ENCODE measurements around the gene MCTP2. TPM values are rescaled to one million over a fixed set of nuclear protein-coding genes. Genes with fewer than 3 reads are reported as not detected.
"Not testable (repeated sequence)": the region's sequence is repeated elsewhere in the genome, so short reads cannot be mapped to it uniquely, and the experiment has no call there.

Gene MCTP2
- total RNA-seq, 1 experiment from 2014 or later: 10.1 TPM

DNA sequence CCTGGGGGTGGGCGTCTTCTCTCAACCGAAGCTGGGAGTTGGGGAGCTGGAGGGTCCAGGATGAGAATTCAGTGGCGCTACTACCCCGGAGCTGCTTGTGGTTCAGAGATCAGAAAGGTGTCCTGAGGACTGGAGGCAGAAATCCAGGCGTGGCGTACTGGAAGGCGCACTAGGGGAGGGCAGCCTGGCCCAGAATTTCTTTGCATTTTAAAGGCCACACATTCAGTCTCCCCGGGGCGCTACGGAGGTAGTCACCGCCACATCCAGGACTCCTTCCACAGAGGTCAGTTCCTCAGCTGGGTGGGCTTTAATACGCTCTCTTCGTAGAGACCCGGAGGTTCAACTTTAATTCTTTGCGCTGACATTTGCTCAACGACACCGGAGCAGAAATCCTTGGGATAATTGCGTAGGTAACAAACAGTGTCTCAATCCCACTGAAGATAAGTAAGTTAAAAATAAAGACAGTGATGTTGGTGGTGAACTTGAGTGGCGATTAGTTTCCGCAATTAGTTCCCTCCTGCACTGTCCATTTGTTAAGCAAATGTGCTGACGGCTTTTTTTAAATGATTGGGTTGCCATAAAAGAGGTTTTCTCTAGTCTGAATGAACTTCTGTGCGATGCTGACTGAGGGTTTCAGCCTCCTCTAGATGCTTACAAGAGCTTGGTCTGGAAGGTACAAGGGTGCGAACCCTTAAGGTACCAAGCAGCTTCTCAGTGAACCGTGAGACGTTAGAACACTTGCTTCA is 535 bp downstream of the MCTP2 start:
- Histone ChIP-seq H3K36me3 (no peaks in the 10 kb centered on the region), H3K4me3 (peak overlapping the region; percentile 63), H3K9me3 (no peaks in the 10 kb centered on the region), H3K27me3 (no peaks in the 10 kb centered on the region)
- peak; percentile 25 for DNase-seq

DNA sequence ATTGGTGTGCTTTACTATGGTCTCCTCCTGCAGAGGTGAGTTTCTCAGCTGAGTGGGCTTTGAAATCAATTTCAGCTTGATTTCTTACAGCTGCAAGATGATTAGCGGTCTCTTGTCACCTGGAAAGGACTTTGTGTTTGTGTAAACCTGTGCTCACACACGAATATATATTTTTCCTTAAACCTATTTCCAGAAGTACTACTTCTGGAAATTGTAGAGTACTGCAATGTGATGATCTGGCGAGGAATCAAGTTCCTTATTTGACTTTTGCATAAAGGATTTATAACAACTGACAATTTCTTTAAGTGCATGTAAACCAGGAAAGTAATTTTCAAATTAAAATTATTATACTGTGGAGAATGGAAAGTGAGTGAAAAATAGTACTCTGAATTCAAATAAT is 2.1 kb downstream of the MCTP2 start:
- DNase-seq: no peak
- Histone ChIP-seq H3K4me3 (no peak overlapping the region), H3K9me3 (no peaks in the 10 kb centered on the region), H3K27me3 (no peaks in the 10 kb centered on the region), H3K36me3 (no peaks in the 10 kb centered on the region)

DNA sequence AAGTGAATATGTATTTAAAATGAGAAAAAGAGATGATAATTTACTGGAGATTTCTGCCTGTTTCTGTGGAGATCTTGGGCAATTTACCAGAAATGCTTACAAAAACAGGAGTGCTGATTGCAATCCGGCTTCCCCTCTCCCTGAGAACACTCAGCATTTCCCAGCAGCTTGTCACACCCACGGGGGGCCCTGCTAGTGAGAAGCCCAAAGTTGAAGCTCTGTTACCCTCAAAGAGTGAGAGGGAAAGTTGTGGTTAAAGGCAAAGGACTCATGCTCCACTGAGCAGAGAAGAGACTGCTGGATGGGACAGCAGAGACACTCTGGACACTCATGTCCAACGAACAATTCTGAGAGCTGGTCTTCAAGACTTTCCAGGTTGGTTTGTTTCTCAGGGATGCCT is 2.9 kb downstream of the MCTP2 start:
- DNase-seq: no peak
- no peak overlapping the region for H3K4me3 ChIP-seq
- no peaks in the 10 kb centered on the region for H3K9me3 ChIP-seq
- H3K36me3 ChIP-seq: no peaks in the 10 kb centered on the region
- no peaks in the 10 kb centered on the region for H3K27me3 ChIP-seq

DNA sequence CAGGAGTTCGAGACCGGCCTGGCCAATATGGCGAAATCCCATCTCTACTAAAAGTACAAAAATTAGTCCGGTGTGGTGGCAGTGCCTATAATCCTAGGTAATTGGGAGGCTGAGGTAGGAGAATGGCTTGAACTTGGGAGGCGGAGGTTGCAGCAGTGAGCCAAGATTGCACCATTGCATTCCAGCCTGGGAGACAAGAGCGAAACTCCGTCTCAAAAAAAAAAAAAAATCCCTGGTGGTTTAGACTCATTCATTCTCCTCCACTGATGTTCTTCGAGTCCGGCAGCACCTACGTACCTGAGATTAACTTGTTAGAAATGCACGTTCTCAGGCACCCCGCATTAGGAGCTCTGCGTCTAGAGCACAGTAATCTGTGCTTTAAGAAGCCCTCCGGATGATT is 3.7 kb downstream of the MCTP2 start:
- H3K9me3 ChIP-seq: no peaks in the 10 kb centered on the region
- no peak for DNase-seq

DNA sequence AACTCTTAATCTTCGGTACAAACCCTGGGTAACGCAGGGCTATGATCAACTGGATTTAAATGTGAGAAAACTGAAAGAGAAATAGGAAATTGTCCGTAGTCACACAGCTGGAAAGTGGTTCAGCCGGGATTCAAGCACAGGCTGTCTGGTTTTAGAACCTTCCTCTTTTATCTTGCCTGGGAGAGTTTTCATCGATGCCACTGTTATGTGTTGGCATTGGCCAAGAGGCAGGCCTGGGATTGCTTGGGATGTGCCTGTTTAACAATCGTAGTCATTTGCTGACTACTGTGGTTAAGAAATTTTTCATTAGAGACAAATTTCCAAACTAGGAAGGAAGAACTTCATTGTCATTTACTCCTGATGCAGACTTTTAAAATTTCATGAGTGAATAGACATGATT is 4.3 kb downstream of the MCTP2 start:
- H3K9me3 ChIP-seq: no peaks in the 10 kb centered on the region
- H3K27me3 ChIP-seq: no peaks in the 10 kb centered on the region
- H3K36me3 ChIP-seq: no peaks in the 10 kb centered on the region
- DNase-seq: no peak
- H3K4me3 ChIP-seq: no peak overlapping the region

More for the DNA sequence above, 3.7 kb downstream of the MCTP2 start:
- Histone ChIP-seq H3K27me3 (no peaks in the 10 kb centered on the region), H3K4me3 (no peak overlapping the region), H3K36me3 (no peaks in the 10 kb centered on the region)

DNA sequence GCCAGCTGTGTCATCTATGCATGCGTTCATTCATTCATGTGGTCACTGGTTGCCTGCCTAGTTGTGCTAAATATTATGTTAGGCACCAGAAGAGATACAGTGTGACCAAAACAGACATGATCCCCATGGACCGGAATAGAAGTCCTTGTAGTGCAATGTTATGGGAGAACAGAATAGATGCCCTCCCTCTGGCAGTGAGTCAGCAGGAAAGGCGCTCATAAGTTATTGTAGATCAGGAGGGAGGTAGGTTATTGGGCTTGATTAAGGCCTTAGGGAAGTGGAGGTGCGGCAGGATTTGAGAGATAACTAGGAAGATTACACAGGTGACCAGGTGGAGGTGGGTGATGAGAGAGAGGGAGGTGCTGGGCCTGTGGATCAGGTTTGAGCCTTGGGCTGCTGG is 5.2 kb downstream of the MCTP2 start:
- H3K27me3 ChIP-seq: no peaks in the 10 kb centered on the region
- H3K4me3 ChIP-seq: no peak overlapping the region
- DNase-seq: no peak
- no peaks in the 10 kb centered on the region for H3K9me3 ChIP-seq
- no peaks in the 10 kb centered on the region for H3K36me3 ChIP-seq

DNA sequence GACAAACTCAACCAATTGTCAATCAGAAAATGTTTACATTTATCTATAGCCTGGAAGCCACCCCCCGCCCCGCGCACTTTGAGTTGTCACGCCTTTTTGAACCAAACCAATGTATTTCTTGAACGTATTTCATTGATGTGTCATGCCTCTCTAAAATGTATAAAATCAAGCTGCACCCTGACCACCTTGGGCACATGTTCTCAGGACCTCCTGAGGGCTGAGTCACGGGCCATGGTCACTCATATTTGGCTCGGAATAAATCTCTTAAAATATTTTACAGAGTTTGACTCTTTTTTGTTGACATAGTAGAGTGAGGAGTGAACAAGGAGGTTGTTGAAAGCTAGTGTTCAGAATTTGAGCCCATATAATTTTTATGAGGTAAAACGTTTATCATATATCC is 6.5 kb downstream of the MCTP2 start:
- H3K36me3 ChIP-seq: no peaks in the 10 kb centered on the region
- no peaks in the 10 kb centered on the region for H3K9me3 ChIP-seq
- H3K27me3 ChIP-seq: no peaks in the 10 kb centered on the region
- DNase-seq: peak; percentile 17
- no peak overlapping the region for H3K4me3 ChIP-seq

DNA sequence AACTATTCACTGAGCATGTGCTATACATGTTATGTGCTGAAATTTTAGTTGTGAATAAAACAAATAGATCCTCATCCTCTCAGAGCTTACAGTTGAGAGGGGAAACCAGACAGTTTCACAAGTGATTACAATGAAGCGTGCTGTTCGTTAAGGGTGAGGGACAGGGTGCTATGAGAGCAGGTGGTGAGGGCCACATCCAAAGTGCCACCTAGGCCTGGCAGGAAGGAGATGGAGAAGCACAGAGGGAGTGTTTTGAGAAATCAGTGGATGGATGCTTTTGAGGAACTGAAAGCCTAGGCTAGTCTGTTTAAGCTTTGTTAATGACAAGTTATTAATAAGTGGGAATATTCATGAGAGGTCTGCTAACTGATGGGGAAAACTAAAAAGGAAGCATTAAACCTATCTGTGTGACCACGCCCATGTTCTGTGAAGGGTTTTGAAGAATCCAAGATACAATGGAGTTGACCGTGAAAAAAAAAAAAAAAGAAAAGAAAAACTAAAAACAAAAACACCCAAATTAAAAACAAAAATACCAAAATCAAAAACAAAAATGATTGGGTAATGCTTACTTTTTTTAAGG is 7.3 kb downstream of the MCTP2 start:
- Histone ChIP-seq H3K36me3 (no peaks in the 10 kb centered on the region), H3K27me3 (no peaks in the 10 kb centered on the region), H3K4me3 (no peak overlapping the region), H3K9me3 (no peaks in the 10 kb centered on the region)
- DNase-seq: no peak

DNA sequence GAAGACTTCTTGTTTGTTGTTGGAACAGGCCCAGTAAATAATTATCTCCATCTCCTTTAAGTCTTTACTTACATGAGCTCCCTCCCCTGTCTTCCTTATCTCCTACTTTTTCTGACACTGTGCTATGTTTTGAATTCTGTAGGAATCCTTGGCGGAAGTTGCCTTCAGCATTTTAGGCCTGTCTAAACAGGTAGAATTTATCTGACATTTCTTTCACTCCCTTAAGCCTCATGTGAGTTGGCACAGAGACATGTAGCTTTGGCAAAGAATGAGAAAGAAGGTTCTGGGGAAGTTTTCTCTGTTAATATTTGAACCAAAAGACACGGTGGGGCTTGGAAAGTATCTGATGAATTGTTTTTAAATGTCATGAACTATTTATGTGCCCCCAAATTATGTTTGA is 8.1 kb downstream of the MCTP2 start:
- H3K9me3 ChIP-seq: no peaks in the 10 kb centered on the region
- H3K36me3 ChIP-seq: no peaks in the 10 kb centered on the region
- DNase-seq: no peak
- H3K27me3 ChIP-seq: no peaks in the 10 kb centered on the region
- H3K4me3 ChIP-seq: no peak overlapping the region

DNA sequence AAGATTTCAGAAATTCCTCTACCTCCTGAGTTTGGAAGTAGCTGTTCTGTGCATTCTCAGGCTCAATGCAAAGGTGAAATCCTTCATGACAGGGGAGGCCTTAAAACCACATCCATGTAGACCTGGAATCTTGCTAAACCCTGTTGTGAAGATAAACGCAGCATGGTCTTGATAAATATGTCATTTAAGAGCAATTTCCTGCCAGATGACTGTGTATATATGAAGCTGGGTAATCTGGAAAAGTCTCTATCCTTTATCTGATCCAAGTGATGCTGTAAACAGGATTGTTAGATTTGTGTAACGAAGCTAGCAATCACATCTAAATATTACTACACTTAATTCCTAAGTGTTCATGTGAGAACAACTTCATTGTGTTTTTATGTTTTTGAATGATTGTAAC is 9.1 kb downstream of the MCTP2 start:
- Histone ChIP-seq H3K4me3 (no peak overlapping the region), H3K9me3 (no peaks in the 10 kb centered on the region), H3K36me3 (no peaks in the 10 kb centered on the region), H3K27me3 (no peaks in the 10 kb centered on the region)
- no peak for DNase-seq

DNA sequence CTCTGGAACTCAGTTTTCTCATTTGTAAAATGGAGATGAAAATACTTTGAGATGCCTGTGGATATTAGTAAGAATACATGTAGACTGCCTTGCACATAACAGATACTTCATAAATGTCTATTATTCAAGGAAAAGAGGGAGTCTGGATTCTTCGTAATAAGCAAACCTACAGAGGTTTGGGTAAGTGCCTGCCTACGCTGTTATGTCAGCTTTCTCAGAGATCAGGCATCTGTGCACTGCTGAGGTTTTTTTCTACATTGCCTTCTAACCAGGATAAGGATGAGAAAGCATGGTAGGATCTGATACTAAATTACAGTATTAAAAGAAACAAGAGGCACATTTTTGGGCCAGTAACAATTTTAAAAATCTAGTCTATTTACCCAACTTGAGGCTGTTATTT is 10.9 kb downstream of the MCTP2 start:
- H3K36me3 ChIP-seq: no peaks in the 10 kb centered on the region
- DNase-seq: no peak
- H3K27me3 ChIP-seq: no peaks in the 10 kb centered on the region
- no peaks in the 10 kb centered on the region for H3K9me3 ChIP-seq
- H3K4me3 ChIP-seq: no peak overlapping the region

DNA sequence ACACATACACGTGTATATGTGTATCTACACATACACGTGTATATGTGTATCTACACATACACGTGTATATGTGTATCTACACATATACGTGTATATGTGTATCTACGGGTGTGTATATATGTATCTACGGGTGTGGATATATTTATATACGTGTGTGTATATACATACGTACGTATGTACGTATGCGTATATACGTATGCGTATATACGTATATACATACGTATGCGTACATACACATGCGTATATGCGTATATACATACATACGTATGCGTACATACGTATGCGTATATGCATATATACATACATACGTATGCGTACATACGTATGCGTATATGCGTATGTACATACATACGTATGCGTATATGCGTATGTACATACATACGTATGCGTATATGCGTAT is 11.6 kb downstream of the MCTP2 start:
- not testable (repeated sequence) for H3K9me3 ChIP-seq, H3K36me3 ChIP-seq, H3K27me3 ChIP-seq, DNase-seq, H3K4me3 ChIP-seq

DNA sequence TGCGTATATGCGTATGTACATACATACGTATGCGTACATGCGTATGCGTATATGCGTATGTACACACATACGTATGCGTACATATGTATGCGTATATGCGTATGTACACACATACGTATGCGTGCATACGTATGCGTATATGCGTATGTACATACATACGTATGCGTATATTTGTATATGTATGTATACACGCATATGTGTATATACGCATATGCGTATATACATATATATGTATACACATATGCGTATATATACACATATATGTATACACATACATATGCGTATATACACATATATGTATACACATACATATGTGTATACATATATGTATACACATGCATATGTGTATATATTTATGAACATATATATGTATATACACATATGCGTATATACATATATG is 12.1 kb downstream of the MCTP2 start:
- DNase-seq: no peak
- Histone ChIP-seq H3K4me3 (no peak overlapping the region), H3K36me3 (no peaks in the 10 kb centered on the region), H3K9me3 (no peaks in the 10 kb centered on the region), H3K27me3 (no peaks in the 10 kb centered on the region)

DNA sequence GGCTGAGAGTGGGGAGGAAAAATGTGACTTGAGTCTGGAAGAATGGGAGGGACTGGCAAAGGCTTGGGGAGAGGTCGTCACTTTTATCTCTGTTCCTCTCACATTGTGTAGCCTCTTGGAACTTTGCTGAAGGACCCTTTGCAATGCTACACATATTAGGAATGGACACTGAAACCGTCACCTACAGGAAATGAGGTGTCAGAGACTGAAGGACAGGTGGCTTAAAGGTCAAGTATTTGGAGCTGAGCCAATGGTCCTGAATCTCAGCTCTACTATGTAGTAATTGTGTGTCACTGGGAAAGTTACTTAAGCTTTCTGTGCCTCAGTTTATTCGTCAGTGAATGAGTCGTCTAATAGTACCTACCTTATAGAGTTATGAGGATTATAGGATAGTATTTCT is 14.7 kb downstream of the MCTP2 start:
- Histone ChIP-seq H3K4me3 (no peak overlapping the region), H3K36me3 (no peaks in the 10 kb centered on the region), H3K9me3 (no peaks in the 10 kb centered on the region), H3K27me3 (no peaks in the 10 kb centered on the region)
- no peak for DNase-seq

DNA sequence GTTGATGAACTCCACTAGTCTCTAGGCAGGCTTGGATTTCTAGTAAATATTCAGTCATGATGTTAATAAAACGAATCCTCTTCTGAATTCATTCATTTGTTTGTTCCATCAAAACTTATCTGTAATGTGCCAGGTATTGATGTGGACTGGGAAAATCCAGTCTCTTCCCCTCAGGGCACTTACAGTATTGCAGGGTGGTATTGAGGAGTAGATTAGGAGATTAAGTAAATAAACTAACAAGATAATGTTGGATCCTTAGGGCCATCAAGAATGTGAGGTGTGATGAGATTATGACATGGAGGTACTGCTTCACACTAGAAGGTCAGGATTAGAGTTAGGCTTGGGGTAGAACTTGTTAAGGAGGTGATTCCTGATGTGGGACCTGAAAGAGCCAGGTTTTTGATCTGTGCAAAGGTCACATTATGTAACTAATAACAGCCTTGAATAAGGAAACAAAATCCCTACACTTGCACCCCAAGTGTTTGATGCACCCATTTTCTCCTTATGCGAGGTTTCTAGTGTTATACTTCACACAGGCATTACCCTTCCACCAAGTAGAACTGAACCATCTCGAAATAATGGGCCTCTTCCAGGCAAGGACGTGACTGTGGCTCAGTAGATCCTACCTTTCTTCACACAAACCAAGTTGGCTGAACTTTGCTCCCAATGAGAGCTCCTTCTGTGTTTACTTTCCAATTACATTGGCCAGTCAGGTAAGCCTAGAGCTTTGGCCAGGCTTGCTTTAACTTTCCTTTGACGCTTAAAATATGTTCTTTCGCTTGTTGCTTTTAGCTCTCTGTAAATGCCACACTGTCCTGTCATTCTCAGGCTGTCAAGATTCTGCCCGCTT is 16.7 kb downstream of the MCTP2 start:
- DNase-seq: no peak
- no peaks in the 10 kb centered on the region for H3K36me3 ChIP-seq
- no peaks in the 10 kb centered on the region for H3K27me3 ChIP-seq
- H3K9me3 ChIP-seq: no peaks in the 10 kb centered on the region
- no peak overlapping the region for H3K4me3 ChIP-seq

DNA sequence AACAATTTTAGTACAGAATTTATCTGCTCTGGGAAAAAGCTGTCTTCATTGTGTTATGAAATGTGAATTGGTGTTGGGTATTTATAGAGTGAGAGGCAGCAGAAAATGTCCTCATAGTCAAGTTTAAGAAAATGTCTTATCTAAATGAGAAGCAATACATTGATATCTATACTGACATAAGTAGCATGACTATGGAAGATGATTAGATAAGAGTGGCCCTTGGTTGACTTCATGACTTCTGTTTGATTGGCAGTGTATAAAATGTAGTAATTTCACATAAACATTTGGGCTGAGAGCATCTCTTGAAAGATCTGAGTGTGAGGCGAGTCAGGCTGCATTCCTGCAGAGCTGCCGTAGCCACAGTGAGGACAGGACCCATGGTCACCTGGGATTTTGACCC is 19.4 kb downstream of the MCTP2 start:
- H3K27me3 ChIP-seq: no peaks in the 10 kb centered on the region
- no peak for DNase-seq
- no peaks in the 10 kb centered on the region for H3K36me3 ChIP-seq
- H3K9me3 ChIP-seq: no peaks in the 10 kb centered on the region
- no peak overlapping the region for H3K4me3 ChIP-seq

DNA sequence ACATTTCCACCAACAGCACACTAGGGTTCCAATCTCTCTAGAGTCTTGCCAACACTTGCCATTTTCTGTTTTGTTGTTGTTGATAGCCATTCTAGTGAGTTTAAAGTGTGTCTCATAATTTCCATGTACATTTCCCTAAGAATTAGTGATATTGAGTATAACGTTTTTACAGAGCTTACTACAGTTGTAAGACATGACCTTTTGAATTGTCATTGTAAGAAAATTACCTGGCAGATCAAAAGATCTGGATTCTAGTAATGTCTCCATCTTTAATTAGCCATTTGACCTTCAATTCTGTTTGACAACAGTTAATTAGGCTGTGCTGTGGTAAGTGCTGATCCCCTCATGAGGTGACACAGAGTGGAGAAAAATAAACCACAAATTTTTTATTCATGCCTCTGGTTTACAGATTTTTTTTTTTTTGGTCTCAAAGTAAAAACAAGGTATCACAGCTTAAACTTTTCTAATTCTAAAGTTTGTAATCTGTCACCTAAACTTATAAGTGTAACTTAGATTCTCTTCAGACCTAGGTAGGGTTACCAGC is 20.9 kb downstream of the MCTP2 start:
- Histone ChIP-seq H3K27me3 (no peaks in the 10 kb centered on the region), H3K4me3 (no peak overlapping the region), H3K36me3 (no peaks in the 10 kb centered on the region), H3K9me3 (no peaks in the 10 kb centered on the region)
- DNase-seq: no peak
